ENCODE results near the gene PBX4. TPM values are rescaled to one million over a fixed set of nuclear protein-coding genes. Genes with fewer than 3 reads are reported as not detected.
"Not testable (repeated sequence)": the region's sequence is repeated elsewhere in the genome, so short reads cannot be mapped to it uniquely, and the experiment has no call there.

The PBX4 gene
- total and polyA plus RNA-seq, 2 of the 8 experiments (the other 6 are each of a cell fraction or from before 2014, with no cell fraction given): 3.4 to 3.8 TPM

- CTCF ChIA-PET (ENCODE audit: partially characterized antibody): interaction anchor here (1.3 to 1.6 kb wide), 2 partner anchors 32 to 75 kb away, joined by 4 read pairs; no protein-coding TSS in a partner anchor
- POLR2A ChIA-PET (ENCODE audit: partially characterized antibody): not testable (repeated sequence)
Observed at GRCh38 chr19:19606686-19607085, 11.8 kb downstream of the PBX4 start.

More at GRCh38 chr19:19606686-19607085, 11.8 kb downstream of the PBX4 start:
- H2BK15ac ChIP-seq (ENCODE audit: low read length); H2BK120ac ChIP-seq (replicated peaks; ENCODE audit: low read depth, low read length); H3K9ac ChIP-seq (replicated peaks in 1 of 4; ENCODE audit: extremely low read depth in 1 of 4, low read depth in 3 of 4, low read length in 3 of 4); H2AFZ ChIP-seq (ENCODE audit: low read length); DNase-seq (ENCODE audit: low read depth in 1 of 2, low spot score in 2 of 2); H2AK5ac ChIP-seq (ENCODE audit: low read depth, low read length); H3K36me3 ChIP-seq (ENCODE audit: control insufficient read depth in 2 of 4, insufficient read depth in 4 of 4, low read length in 3 of 4); H2BK12ac ChIP-seq (ENCODE audit: low read depth, low read length); H3K27me3 ChIP-seq (replicated peaks in 1 of 4; ENCODE audit: control insufficient read depth in 3 of 4, extremely low read depth in 1 of 4, insufficient read depth in 3 of 4, low read length in 3 of 4); H3K79me1 ChIP-seq (ENCODE audit: low read depth, low read length); H4K8ac ChIP-seq (ENCODE audit: extremely low read depth, insufficient read depth, low read length); H3K56ac ChIP-seq (replicated peaks; ENCODE audit: insufficient read length, low read depth, low read length); H3K4ac ChIP-seq (replicated peaks; ENCODE audit: insufficient read length, low read depth, low read length); H3K79me2 ChIP-seq (ENCODE audit: control insufficient read depth in 1 of 2, insufficient read depth in 2 of 2, low read length in 2 of 2); H2BK20ac ChIP-seq (ENCODE audit: low read length); H3K14ac ChIP-seq (ENCODE audit: insufficient read length); H3K27ac ChIP-seq (ENCODE audit: low read depth, low read length); H2BK5ac ChIP-seq (ENCODE audit: low read depth, low read length); H3K23me2 ChIP-seq (ENCODE audit: low read depth, low read length); H3K4me3 ChIP-seq (ENCODE audit: extremely low read depth in 1 of 4, insufficient read depth in 2 of 4, low read depth in 3 of 4, low read length in 4 of 4); H3K4me2 ChIP-seq (ENCODE audit: insufficient read depth in 1 of 2, low read depth in 2 of 2, low read length in 2 of 2); H3K23ac ChIP-seq (ENCODE audit: insufficient read length); H4K20me1 ChIP-seq (replicated peaks in 1 of 2; ENCODE audit: control insufficient read depth in 1 of 2, insufficient read depth in 2 of 2, low read length in 2 of 2); H3K9me3 ChIP-seq (ENCODE audit: insufficient read depth in 2 of 2, low read depth in 1 of 2, low read length in 1 of 2); H4K5ac ChIP-seq (ENCODE audit: insufficient read length, low read depth, low read length); FAIRE-seq; H3K18ac ChIP-seq (ENCODE audit: extremely low read depth, low read length); H4K91ac ChIP-seq (replicated peaks; ENCODE audit: insufficient read length, low read length): not testable (repeated sequence)
- H3K4me1 ChIP-seq (replicated peaks in 1 of 4; ENCODE audit: control insufficient read depth in 3 of 4, insufficient read depth in 4 of 4, low read length in 3 of 4): peaks cover 2 to 10% (median 4%) of the 10 kb centered on the region in 4 experiments; a peak in 6 of 7 replicates
- WGBS, 2 experiments (ENCODE audit: extremely low coverage in 1 of 2, insufficient coverage in 1 of 2, insufficient read length in 1 of 2, insufficient replicate concordance in 2 of 2, low coverage in 1 of 2, low lambda C conversion rate in 2 of 2, missing lambda C conversion rate in 1 of 2): 94% methylated on average over 8 of the region's 8 CpGs; no CpG with 5 or more reads in 1 of the 2 experiments
